GM19240 (cell line): ENCODE data around the gene NLRC5.
"Not testable (repeated sequence)": the region's sequence is repeated elsewhere in the genome, so short reads cannot be mapped to it uniquely, and the experiment has no call there.

ENCODE experiments used
- DNase-seq: peaks from one replicate; pipeline ENCODE4 v3.0.0; 2011; ENCODE audit warnings: low spot score; ENCODE audit not compliant: insufficient read length

The NLRC5 gene

GRCh38 chr16:57045694-57046381 is 56.5 kb downstream of the NLRC5 start:
- no peak for DNase-seq

DNA sequence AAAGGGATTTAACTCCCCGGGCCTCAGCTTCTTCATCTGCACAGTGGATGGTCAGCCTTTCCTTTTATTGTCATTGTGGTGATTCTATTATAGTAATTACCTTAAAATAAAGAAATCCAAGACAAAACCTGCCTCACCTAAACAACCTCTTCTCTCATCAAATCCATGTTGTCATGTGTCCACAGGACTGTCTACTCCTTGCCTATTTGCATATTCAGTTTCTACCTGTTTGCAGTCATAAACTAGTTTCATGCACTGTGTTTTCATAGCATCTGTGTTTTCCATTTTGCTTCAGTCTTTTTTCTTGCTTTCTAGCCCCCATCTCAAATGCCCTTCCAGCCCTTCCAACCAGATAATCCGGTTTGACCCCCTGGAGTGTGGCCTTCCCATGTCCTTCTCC is 58.7 kb downstream of the NLRC5 start:
- DNase-seq = no peak

- peak; percentile 64 for DNase-seq
These were observed 60.3 kb downstream of the NLRC5 start for GRCh38 chr16:57049678-57050077.

- DNase-seq = no peak
These were observed 62.4 kb downstream of the NLRC5 start for GRCh38 chr16:57051696-57052228.

DNA sequence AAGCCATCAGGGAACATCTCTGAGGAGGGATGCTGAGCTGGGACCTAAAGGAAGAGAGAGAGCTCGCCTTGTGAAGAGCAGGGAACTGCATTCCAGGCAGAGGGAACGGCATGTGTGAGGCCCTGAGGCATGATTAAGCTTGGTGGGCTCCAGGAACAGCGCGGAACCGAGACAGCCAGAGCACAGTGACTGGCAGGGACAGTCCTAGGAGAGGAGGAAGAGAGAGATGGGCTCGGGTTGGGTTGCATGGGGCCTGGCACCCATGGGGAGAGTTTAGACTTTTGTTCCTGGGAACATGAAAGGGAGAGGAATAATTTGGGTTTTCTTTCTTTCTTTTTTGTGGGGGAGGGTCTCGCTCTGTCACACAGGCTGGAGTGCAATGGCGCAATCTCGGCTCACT is 63.8 kb downstream of the NLRC5 start:
- DNase-seq = no peak

GRCh38 chr16:57054338-57054737 is 65.0 kb downstream of the NLRC5 start:
- no peak for DNase-seq

GRCh38 chr16:57054771-57055170 is 65.4 kb downstream of the NLRC5 start:
- no peak for DNase-seq

GRCh38 chr16:57055671-57056070 is 66.3 kb downstream of the NLRC5 start:
- DNase-seq = no peak

- DNase-seq = no peak
These were observed 69.0 kb downstream of the NLRC5 start for GRCh38 chr16:57058291-57058861.

DNA sequence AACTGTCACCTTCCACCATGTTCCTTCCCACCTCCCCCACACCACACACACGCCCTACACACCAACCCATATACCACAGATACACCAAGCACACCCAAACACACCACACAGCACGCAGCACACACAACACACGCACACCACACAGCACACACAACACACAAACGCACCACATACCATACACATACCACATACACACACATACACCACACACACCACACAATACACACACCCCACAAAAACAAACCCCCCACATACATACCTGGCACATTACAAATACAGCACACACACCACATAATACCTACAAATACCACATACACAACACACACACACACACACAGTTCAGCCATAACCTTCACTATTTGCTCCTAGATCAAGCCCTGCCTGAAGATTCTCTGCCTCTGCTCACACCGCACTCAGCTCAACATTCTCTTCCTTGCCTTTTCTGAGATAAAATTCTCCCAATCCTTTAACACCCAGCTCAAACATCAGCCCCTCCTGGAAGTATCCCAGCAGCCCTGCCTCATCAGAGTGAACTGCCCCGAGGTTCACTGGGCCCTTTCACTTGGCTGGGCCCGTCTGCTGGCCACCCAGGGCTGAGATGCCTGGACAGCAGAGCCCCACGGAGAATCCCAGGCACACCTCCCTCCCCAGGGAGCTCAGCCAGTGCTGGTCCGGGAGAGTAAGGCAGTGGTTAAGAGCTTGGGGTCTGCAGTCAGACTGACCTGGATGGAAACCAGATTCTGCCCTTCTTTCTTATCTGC is 71.1 kb downstream of the NLRC5 start:
- DNase-seq = no peak

- DNase-seq = no peak
These were observed 71.9 kb downstream of the NLRC5 start for GRCh38 chr16:57061084-57061905.

DNA sequence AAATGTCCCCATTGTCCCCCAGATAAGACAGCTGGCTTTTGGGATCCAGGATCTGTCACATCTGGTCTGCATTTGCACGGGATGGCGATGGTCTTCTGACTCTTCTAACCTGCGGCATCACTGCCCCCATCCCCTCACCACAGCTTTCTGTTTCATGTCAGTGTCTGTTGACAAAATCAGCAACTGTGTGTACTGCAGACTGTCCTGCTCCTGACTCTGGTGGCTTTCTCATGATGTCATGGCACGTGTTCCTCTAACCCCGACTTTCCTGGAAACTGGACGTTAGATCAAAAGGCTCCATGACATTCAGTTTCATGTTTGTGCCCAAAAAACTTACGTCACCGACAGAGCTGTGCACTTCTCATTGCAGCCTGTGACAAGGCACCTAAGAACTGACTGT is 73.0 kb downstream of the NLRC5 start:
- no peak for DNase-seq

DNA sequence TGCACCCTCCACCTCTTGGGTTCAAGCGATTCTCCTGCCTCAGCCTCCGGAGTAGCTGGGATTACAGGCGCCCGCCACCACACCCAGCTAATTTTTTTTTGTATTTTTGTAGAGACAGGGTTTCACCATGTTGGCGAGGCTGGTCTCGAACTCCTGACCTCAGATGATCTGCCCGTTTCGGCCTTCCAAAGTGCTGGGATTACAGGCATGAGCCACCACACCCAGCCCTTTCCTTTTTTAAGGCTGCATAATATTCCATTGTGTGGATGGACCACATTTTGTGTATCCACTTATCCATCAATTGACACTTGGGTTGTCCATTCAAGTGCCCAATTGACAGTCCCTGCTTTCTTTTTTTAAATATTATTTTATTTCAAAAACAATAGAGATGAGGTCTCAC is 73.8 kb downstream of the NLRC5 start:
- DNase-seq = not testable (repeated sequence)

GRCh38 chr16:57064995-57065394 is 75.6 kb downstream of the NLRC5 start:
- DNase-seq = no peak

DNA sequence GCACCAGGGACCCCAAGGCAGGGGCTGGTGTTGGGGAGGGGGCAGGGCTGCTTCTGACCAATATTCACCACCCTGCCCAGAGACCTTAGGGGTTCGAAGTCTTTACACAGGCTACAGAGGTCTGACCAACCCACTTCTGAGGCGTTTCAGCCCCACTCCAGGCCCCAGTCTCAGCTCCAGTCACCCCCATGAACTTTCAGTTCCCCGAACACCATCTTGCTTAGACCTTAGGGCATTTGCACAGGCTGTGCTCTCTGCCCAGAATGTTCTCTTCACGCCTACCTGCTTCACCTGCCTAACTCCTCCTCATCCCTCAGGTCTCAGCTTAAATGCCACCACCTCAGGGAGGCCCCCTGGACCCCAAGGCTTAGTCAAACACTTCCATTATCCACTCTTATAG is 77.3 kb downstream of the NLRC5 start:
- no peak for DNase-seq

DNA sequence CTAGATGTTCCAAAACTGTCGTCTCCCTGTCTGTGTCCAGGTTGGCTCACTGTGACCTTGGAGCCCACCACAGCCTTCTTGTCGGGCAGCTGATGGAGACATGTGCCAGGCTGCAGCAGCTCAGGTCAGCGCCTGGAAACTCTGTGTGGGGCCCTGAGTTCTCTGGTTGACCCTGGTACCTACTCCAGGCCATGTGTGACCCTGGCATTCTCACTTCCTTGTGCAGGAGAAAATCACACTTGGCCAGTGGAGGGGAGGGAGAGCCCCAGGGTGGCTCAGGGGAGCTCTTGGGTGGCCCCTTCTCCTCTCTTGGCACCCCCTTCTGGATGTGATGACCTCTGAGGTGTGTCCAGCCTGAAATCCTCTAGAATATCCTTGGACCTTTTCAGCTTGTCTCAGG is 78.0 kb downstream of the NLRC5 start:
- DNase-seq = no peak

GRCh38 chr16:57069053-57069452 is 79.7 kb downstream of the NLRC5 start:
- DNase-seq = no peak

DNA sequence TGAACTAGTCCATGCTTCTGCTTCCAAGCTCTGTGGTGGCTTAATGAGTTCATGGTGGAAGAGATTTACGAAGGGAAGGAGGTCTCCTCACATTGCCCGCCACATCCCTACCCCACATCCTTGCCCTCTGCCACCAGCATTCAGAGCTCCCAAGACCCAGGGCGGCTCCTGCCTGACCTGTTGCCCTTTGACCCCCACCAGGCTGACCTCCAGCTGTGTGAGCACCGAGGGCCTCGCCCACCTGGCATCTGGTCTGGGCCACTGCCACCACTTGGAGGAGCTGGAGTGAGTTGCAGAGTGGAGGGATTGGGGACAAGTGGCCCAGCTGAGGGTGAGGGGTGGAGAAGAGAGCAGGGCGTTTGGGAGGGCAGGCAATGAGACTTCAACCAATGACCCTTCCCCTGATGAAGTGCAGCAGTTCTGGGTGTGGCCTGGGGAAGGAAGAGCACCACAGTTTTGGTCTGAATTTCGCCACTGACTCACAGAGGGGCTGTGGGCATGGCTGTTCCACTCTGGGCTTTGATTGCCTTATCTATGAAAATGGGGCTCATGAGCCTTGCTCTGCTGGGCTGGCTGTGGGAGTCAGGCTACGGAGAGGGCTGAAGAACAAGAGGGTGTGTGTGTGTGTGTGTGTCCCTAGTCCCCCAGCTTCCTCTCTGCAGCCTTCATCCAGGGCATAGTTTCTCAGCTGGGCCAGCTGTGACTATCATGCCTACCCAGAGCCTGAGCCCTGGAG is 80.4 kb downstream of the NLRC5 start:
- DNase-seq = no peak

DNA sequence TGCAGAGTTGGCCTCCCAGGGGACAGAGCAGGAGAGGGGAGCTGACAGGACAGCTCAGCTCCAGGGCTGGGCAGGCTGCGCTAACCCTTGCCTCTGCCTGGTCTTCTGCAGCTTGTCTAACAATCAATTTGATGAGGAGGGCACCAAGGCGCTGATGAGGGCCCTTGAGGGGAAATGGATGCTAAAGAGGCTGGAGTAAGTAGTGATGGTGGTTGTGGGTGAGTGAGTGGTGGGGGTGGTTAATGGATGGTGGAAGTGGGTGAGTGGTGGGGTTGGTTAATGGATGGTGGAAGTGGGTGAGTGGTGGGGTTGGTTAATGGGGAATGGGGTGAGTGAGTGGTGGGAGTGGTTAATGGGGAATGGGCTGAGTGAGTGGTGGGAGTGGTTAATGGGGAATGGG is 81.1 kb downstream of the NLRC5 start:
- DNase-seq = no peak

- not testable (repeated sequence) for DNase-seq
These were observed 81.8 kb downstream of the NLRC5 start for GRCh38 chr16:57071081-57071732.
